OCI-M1 (cell line): ENCODE data around the gene KCNAB1.
A peak's percentile ranks its signal among the peaks of the same experiment; 100 is the strongest.
"Not testable (repeated sequence)": the region's sequence is repeated elsewhere in the genome, so short reads cannot be mapped to it uniquely, and the experiment has no call there.

Source experiments
- DNase-seq: peaks from one replicate; lab custom pipeline; 2025; lab: John Stamatoyannopoulos, UW

KCNAB1 gene

DNA sequence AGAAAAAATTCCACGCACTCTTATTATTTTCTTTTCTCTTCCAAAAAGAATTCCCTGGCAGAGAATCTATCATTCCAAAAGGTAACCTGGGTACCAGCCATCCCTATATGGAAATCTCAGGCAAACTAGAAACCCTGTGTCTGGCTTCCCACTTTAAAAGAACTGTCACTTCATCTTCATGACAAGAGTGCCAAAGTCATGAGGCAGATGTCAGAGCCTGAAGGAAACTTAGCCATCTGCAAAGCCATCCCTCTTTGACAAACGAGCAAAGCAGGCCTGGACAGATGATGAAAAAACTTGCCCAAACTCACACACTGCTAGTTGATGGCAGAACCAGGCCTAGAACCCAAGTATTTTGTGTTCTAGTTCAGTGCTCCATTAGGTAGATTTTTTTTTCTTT, 418.7 kb downstream of the KCNAB1 start:
- DNase-seq: no peak

GRCh38 chr3:156539802-156540201, 419.4 kb downstream of the KCNAB1 start:
- DNase-seq: no peak

DNA sequence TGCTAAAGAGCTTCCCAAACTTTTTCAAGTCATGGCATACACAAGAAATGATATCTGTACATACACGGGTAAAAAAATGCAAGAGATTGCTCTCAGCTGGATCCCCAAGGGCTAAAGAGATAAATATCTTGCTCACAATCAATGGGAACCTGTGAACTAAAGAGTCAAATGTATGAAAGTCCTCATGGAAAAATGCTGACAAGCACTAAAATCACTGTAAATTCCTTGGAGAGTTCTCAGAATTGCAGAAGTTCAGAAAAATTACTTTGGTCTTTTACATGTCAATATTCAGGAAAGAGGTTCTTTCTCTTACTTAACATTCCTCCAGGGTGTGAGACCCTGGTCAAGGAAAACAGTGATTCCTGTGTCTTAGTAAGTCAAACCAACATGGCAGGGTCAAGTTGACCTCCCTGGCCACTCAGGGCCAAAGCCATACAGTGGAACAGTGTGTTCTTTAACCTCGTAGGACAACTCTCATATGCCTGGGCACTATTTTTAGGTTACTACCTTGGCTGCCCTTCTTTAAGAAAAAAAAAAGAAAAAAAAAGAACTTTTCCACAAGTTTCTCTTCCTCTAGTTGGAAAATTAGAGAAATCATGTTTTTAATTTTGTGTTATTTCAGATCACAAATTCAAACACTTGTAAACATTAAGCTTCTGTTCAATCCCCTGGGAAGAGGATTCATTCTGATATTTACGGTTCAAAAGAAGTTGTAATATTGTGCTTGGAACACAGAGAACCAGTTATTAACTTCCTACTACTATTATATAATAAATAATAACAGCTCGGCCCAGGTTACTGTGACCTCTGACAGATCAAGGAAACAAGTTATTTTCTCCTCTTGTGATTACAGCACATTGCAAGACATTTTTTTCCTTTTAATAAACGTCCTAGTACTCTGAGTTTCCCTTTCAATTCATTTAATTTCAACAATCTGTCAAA, 422.0 kb downstream of the KCNAB1 start:
- no peak for DNase-seq

- no peak for DNase-seq
These were observed 422.7 kb downstream of the KCNAB1 start for GRCh38 chr3:156543043-156543555.

DNA sequence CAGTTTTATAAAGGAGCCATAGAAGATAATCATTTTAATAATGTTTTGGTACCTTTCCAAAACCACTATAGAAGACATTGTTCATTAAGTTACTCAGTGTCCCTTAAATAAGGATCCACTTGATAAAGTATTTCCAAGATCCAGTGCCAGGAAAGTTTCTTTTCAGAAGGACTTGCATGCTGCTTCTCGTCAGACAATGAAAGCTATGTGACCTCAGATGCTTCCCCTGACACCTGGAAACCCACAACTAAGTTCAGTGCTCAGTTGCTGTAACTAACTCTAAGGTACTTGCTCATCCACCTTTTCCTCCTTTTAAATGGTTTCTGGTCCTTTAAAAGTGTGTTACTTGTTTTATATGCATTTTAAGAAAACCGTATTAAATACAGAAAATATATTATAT, 427.3 kb downstream of the KCNAB1 start:
- no peak for DNase-seq

GRCh38 chr3:156548041-156548687, 427.8 kb downstream of the KCNAB1 start:
- DNase-seq: no peak

GRCh38 chr3:156548902-156549301, 428.5 kb downstream of the KCNAB1 start:
- no peak for DNase-seq

DNA sequence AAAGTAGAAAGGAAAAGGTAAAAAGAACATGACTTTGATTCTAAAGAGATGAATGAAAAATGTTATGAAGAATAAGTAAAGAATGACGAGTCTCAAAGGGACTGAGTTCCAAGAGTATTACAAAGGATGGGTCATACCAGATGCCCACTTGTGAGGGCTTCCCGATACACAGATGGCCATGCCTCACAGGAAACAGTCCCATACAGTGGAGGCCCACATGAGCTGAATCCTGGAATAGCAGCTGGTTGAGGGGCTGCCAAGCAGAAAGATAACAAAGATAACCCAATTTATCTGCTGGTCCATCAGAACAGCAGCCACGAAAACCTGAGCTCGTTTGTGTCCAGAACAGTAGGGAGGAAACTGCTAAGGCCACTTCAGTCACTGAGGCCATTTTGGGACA, 430.9 kb downstream of the KCNAB1 start:
- DNase-seq: no peak

- DNase-seq: no peak
These were observed 431.4 kb downstream of the KCNAB1 start for GRCh38 chr3:156551746-156552145.

DNA sequence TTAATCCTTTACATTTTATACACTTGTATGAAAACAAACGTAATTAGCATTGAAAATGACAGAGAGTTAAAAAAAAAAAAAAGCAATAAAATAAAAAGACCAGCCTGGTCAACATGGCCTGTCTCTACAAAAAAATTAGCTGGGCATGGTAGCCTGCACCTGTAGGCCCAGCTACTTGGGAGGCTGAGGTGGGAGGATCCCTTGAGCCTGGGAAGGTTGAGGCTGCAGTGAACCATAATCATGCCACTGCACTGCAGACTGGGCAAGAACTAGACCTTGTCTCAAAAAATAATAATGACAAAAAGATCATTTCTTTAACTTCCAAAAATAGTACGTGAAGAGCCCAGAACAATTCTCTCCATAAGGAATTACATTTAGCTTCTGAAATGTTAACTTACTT, 432.6 kb downstream of the KCNAB1 start:
- no peak for DNase-seq

DNA sequence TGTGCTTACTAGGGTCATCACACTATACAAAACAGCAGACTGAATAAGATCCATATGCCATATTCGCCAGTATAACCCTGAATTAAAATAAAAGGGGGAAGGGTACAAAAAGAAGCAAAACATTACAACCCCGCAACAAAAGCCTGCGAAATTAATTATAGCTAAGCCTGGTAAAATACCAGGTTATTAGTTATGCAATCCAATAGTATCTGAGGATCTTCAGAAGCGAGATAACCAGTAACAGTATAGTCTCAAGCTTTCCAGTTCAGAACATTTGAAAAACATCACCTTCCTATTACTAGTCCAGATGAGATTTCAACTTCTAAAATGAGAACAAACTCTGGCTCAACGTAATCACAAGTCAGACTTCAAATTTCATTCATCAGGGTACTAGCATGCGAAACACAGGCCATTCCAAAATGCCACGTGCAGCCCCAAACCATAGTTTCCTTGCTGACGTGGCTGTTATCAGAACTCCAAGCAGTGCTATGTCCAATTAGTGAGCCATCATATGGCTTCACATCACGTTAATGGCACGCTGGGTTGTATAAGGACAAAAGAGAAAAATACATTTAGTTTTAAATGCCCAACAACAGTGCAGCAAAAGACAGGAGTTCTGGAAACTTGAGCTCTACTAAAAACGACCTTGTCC, 433.5 kb downstream of the KCNAB1 start:
- DNase-seq: peak; percentile 36

DNA sequence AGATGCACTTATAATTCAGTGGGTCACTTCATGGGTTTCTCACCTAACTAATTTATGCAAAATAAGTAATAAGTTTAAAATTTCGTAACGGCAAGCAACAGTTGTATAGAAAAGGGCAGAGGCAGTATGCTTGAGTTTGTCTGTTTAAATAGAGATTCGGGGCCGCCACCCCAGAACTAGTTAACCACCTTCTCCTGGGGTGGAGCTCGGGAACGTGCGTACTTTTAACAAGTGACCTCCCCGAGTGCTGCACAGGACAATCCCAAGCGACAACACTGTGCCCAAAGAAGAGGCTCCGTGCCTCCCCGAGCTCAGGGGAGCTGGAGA, 434.1 kb downstream of the KCNAB1 start:
- no peak for DNase-seq

DNA sequence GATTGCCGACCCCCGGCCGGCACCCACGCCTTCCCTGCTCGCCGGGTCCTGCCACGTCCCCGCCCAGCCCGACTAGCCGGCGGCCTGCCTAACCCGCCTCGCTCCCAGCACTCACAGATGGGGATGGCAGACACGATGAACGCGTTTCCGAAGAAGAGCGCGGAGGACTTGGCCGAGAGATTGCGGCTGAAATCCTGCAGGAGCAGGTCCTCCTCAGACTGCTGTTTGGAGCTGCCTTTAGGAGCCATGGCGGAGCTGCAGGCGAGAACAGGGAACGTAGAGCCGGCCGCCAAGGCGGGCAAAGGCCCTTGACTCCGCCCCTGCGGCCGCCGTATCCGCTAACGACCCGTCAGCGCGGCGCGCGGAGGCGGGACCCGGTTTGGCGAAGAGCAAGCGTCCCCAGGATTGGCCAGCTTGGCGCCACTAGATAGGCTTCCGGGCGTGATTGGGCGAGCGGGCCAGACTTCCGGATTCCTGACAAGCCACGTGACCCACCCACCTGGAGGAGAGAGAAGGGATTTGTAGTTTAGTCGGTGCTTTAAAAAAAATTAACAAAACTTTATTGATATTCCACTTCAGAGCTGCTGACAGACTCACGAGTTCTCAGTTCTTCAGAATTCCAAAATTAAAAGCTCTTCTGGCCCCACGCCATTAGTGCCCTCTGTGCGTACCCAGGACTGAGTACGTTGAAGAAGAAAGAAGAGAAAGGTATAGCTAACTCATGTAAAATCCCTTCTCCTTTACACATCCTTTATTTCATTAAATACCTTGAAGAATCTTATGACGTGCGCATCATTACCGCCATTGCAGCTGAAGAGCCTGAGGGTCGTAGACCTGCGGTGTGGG, 434.7 kb downstream of the KCNAB1 start, which contains the start of gene SSR3:
Gene SSR3 (minus strand): TSS at position 276 of the 846 bp plus-strand sequence. CDS start 28 bp downstream, at position 248.
- peak; percentile 97 for DNase-seq

- DNase-seq: peak; percentile 33
These were observed 438.0 kb downstream of the KCNAB1 start for GRCh38 chr3:156558389-156558788.

- DNase-seq: no peak
These were observed 438.9 kb downstream of the KCNAB1 start for GRCh38 chr3:156559321-156559720.

- no peak for DNase-seq
These were observed 441.2 kb downstream of the KCNAB1 start for GRCh38 chr3:156561533-156561932.

DNA sequence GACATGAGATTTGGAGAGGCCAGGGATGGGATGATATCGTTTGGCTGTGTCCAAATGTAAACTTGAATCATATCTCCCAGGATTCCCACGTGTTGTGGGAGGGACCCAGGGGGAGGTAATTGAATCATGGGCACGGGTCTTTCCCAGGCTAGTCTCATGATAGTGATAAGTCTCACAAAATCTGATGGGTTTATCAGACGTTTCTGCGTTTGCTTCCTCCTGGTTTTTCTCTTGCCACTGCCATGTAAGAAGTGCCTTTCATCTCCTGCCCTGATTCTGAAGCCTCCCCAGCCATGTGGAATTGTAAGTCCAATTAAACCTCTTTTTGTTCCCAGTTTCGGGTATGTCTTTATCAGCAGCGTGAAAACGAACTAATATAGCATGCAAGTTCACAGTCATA, 442.1 kb downstream of the KCNAB1 start:
- not testable (repeated sequence) for DNase-seq

DNA sequence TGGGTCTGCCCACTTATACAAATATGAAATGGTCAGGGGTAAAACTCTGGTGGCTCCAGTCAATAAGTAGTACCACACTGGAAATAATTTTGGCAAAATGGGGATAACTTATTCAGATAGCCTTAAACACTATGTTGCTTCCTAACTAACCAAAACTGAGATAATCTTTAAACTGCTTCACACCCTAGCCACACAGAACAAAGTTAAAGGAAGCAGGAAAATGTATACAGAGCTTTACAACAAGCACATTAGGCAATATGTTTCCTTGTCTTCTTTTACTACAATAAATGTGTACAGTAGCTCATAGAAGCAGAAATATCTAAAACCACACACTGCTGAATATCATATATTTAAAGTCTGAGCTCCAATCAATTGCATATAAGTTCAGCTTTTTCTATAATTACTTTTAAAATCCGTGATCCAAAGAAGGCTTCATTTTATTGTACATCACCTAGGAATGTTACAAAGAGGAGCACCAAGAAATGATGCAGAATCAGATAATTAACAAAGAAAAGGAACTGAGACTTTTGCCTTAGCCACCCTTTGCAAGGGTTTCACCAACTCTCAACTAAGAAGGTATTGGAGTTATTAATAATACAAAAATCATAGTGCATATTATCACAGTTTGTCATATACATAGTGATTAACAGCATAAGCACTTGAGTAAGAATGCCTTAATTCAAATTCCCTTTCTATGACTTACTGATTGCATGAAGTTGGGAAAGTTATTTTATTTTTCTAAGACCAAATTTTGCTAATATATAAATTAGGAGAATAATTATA, 443.7 kb downstream of the KCNAB1 start:
- DNase-seq: no peak

- not testable (repeated sequence) for DNase-seq
These were observed 448.6 kb downstream of the KCNAB1 start for GRCh38 chr3:156569016-156569415.

- DNase-seq: not testable (repeated sequence)
These were observed 449.5 kb downstream of the KCNAB1 start for GRCh38 chr3:156569881-156570280.

DNA sequence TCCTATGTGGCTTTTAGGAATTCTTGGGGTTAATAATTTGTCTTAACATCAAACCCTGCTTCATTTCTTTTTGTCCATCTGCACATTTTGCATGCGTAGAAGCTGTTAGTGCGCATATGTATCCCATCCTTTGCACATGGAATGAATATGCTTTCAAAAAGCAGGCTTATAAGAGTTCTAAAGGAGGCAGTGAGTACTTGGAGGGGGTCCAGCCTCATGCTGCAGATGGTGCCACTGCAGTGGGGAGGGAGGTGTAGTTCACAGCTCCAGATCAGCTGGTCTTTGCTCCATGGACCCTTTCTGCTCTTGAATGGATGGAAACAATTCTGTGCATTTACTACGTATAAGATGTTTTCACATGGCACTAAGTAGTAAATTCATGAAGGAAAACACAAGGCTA, 455.3 kb downstream of the KCNAB1 start:
- no peak for DNase-seq
